ENCODE results near the gene SIMC1. TPM values are rescaled to one million over a fixed set of nuclear protein-coding genes. Genes with fewer than 3 reads are reported as not detected.
A peak's percentile ranks its signal among the peaks of the same experiment; 100 is the strongest.

SIMC1 gene
- total RNA-seq, 1 experiment from 2014 or later: 17.7 TPM

GRCh38 chr5:176369934-176370711, 131.9 kb downstream of the SIMC1 start:
- 0 out of 7 replicates have a peak overlapping the region, but pooled peaks of 1 of the 3 experiments have one; percentile 40 for H3K27ac Mint-ChIP-seq
- H2BK20ac ChIP-seq (ENCODE audit: low read depth, low read length, poor library complexity, severe bottlenecking): no peak overlapping the region
- H3K14ac ChIP-seq (ENCODE audit: insufficient read depth, low read length): no peak overlapping the region
- no peak overlapping the region for H3K9ac ChIP-seq (ENCODE audit: extremely low read depth, insufficient read length, low read length)
- no peak overlapping the region for H2AFZ ChIP-seq (ENCODE audit: low read length)
- H2BK120ac ChIP-seq (ENCODE audit: low read depth, low read length, poor library complexity, severe bottlenecking): no peak overlapping the region
- TF ChIP-seq, protein P1, sequence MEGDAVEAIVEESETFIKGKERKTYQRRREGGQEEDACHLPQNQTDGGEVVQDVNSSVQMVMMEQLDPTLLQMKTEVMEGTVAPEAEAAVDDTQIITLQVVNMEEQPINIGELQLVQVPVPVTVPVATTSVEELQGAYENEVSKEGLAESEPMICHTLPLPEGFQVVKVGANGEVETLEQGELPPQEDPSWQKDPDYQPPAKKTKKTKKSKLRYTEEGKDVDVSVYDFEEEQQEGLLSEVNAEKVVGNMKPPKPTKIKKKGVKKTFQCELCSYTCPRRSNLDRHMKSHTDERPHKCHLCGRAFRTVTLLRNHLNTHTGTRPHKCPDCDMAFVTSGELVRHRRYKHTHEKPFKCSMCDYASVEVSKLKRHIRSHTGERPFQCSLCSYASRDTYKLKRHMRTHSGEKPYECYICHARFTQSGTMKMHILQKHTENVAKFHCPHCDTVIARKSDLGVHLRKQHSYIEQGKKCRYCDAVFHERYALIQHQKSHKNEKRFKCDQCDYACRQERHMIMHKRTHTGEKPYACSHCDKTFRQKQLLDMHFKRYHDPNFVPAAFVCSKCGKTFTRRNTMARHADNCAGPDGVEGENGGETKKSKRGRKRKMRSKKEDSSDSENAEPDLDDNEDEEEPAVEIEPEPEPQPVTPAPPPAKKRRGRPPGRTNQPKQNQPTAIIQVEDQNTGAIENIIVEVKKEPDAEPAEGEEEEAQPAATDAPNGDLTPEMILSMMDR (conservative IDR thresholded peaks at IDR 0.05): no peak
- no peaks in the 10 kb centered on the region for H3K79me1 ChIP-seq (ENCODE audit: insufficient read depth, low read depth, low read length, poor library complexity, severe bottlenecking)
- no peak overlapping the region for H4K91ac ChIP-seq (ENCODE audit: insufficient read length, low read depth, low read length)
- no peak overlapping the region for H3K27ac ChIP-seq (ENCODE audit: insufficient read length, low read depth, low read length)
- no peak overlapping the region for H2BK5ac ChIP-seq (ENCODE audit: insufficient read length, low read length)
- no peaks in the 10 kb centered on the region for H4K20me1 ChIP-seq (ENCODE audit: control insufficient read depth, insufficient read depth, insufficient read length)
- no peaks in the 10 kb centered on the region for H3K9me3 Mint-ChIP-seq
- no peak overlapping the region for H3T11ph ChIP-seq (ENCODE audit: low read length)
- no peak overlapping the region for H3K23ac ChIP-seq (ENCODE audit: insufficient read length, low read depth, low read length)
- no peak overlapping the region for H3K4me3 Mint-ChIP-seq
- H3K27me3 Mint-ChIP-seq (ENCODE audit: low read depth): peaks cover 19% of the 10 kb centered on the region
- no peak overlapping the region for H2BK12ac ChIP-seq (ENCODE audit: insufficient read length, low read depth, low read length)
- H3K56ac ChIP-seq (ENCODE audit: insufficient read length, low read depth, low read length): no peak overlapping the region
- no peak overlapping the region for H3K4ac ChIP-seq (ENCODE audit: low read depth, low read length)
- no peak for DNase-seq
- no peak overlapping the region for H3K4me2 ChIP-seq (ENCODE audit: insufficient read depth, insufficient read length, low read length)
- H3K4me1 ChIP-seq (ENCODE audit: insufficient read depth, low read length): no peaks in the 10 kb centered on the region
- H2AK5ac ChIP-seq (ENCODE audit: insufficient read length, low read length): no peak overlapping the region
- H4K5ac ChIP-seq (ENCODE audit: insufficient read length, low read depth, low read length): no peak overlapping the region
- peaks cover 3% of the 10 kb centered on the region; the same call in 1 of the 2 replicates for H3K27me3 ChIP-seq (ENCODE audit: insufficient read depth, low read length)
- H3K79me2 ChIP-seq (ENCODE audit: insufficient read depth, low read length): no peaks in the 10 kb centered on the region
- no peak overlapping the region for H4K8ac ChIP-seq (replicated peaks; ENCODE audit: insufficient read length, low read depth, low read length)
- no peak overlapping the region for H3K18ac ChIP-seq (ENCODE audit: insufficient read length, low read depth, low read length)
- no peak overlapping the region for H2BK15ac ChIP-seq (ENCODE audit: low read depth, low read length)
- H3K4me1 Mint-ChIP-seq: peaks cover 4 to 7% of the 10 kb centered on the region in 2 experiments
- no peaks in the 10 kb centered on the region for H3K9me3 ChIP-seq (ENCODE audit: control insufficient read depth, low read depth, low read length)
- H3K36me3 Mint-ChIP-seq (ENCODE audit: insufficient read depth in 1 of 3, low read depth in 3 of 3): peaks cover 9 to 25% (median 12%) of the 10 kb centered on the region in 3 experiments
- peaks cover 13% of the 10 kb centered on the region for H3K23me2 ChIP-seq (ENCODE audit: insufficient read length, low read depth, low read length, poor library complexity, severe bottlenecking)
- WGBS (ENCODE audit: extremely low coverage, insufficient read length, low lambda C conversion rate): no CpG with 5 or more reads among the region's 8 CpGs
